ENCODE data around the gene BRAT1. TPM values are rescaled to one million over a fixed set of nuclear protein-coding genes. Genes with fewer than 3 reads are reported as not detected.
A peak's percentile ranks its signal among the peaks of the same experiment; 100 is the strongest.

Gene BRAT1
- total and polyA plus RNA-seq, 11 donors: 10.9 to 27.8 (median 14.9) TPM

DNA sequence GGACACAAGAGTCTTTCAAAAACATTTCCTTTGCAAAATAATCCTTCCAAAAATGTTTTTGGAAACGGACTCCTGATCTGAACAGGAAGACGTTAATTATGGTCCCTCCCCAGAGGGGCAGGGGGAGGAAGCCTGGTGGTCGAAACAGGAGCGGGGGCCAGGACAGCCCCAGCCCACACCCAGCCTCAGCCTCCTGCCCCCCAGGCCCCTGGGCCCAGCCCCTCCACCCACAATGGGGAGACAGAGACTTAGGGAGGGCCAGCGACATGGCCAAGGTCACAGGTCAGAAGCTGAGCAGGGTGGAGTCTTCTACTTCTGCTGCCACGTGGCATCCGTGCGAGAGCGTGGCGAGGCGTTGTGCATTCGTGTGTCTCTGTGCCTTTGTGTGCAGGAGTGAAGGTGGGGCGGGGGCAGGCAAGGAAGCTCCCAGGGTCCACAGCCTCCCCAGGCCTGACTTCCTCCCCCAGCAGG, 65.1 kb downstream of the BRAT1 start:
- 40 to 50% (median 42%) methylated on average over 13 of the region's 13 CpGs for WGBS, 4 donors
- H3K27ac ChIP-seq: peak overlapping the region; percentile 15 to 88 (median 70)
- no peaks in the 10 kb centered on the region for H3K36me3 ChIP-seq
- no peaks in the 10 kb centered on the region for H3K9me3 ChIP-seq
- no peak overlapping the region for H3K4me3 ChIP-seq
- H3K4me1 ChIP-seq: peaks cover 14 to 64% (median 54%) of the 10 kb centered on the region in 12 donors
- TF ChIP-seq, protein P1, sequence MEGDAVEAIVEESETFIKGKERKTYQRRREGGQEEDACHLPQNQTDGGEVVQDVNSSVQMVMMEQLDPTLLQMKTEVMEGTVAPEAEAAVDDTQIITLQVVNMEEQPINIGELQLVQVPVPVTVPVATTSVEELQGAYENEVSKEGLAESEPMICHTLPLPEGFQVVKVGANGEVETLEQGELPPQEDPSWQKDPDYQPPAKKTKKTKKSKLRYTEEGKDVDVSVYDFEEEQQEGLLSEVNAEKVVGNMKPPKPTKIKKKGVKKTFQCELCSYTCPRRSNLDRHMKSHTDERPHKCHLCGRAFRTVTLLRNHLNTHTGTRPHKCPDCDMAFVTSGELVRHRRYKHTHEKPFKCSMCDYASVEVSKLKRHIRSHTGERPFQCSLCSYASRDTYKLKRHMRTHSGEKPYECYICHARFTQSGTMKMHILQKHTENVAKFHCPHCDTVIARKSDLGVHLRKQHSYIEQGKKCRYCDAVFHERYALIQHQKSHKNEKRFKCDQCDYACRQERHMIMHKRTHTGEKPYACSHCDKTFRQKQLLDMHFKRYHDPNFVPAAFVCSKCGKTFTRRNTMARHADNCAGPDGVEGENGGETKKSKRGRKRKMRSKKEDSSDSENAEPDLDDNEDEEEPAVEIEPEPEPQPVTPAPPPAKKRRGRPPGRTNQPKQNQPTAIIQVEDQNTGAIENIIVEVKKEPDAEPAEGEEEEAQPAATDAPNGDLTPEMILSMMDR (IDR thresholded peaks at IDR 0.05): no peak
- no peak for TF ChIP-seq POLR2A (IDR thresholded peaks at IDR 0.05)
- intact Hi-C loops (cut with DNase I): no loop called here
- no peaks in the 10 kb centered on the region for H3K27me3 ChIP-seq
- DNase-seq: peak in 2 of 5 donors; percentile 31 to 64
- ATAC-seq: peak in 3 of 4 donors; percentile 12 to 29 (median 13)

DNA sequence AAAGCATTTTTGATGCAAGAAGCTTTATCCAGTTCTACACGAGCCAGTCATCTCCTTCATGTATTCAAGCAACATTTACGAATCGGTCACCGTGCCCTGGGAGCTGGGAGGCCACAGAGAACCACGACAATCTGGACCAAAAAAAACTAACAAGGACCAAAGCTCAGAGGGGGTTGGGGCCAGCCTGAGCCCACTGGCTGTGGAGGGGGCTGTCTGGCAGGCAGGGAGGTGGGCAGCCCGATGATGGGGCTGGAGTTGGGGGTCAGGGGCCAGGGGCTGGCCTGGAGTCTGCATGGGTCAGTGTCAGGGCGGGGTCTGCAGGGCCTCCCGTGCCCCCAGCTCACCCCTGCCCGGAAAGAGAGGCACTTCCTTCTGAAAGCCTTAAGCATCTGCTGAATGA, 66.6 kb downstream of the BRAT1 start:
- Histone ChIP-seq H3K4me1 (peaks cover 14 to 58% (median 47%) of the 10 kb centered on the region in 12 donors), H3K4me3 (no peak overlapping the region), H3K27me3 (no peaks in the 10 kb centered on the region), H3K27ac (peak overlapping the region in 11 of 12 donors; percentile 10 to 78 (median 62)), H3K36me3 (no peaks in the 10 kb centered on the region), H3K9me3 (no peaks in the 10 kb centered on the region)
- intact Hi-C loops (cut with DNase I): loop anchor here in 2 of 10 donors (5.0 to 10.0 kb wide), 2 partner anchors 34 to 66 kb away; partner anchors contain the start of genes BRAT1 (in 1 of the 2) and IQCE (in 1 of the 2)
- DNase-seq (peak in 1 of 5 donors; percentile 25), ATAC-seq (no peak)
- 25 to 40% (median 32%) methylated on average over 9 of the region's 9 CpGs for WGBS, 4 donors
- no peak for TF ChIP-seq POLR2A (IDR thresholded peaks at IDR 0.05)
- TF ChIP-seq, protein P1 (IDR thresholded peaks at IDR 0.05): no peak

DNA sequence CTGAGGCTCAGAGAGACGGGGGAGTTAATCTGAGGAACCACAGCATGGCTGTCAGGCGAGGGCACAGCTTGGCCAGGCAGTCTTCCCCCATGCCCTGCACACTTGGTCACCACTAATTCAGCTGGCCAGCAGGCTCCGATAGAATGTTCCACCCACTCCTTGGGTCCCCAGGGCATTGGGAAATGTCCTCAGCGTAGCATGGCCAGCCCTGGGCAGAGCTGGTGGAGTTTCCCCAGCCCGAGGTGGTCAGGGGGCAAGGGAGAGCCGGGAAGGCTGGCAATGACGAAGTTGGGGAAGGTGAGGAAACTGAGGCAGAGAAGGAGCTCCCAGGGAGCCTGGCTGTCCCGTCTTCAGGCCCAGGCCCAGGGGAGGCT, 67.1 kb downstream of the BRAT1 start:
- peaks cover 14 to 54% (median 43%) of the 10 kb centered on the region in 12 donors for H3K4me1 ChIP-seq
- no peaks in the 10 kb centered on the region for H3K27me3 ChIP-seq
- DNase-seq (peak in 2 of 5 donors; percentile 62 to 64), ATAC-seq (peak in 3 of 4 donors; percentile 11 to 65 (median 57))
- H3K27ac ChIP-seq: peak overlapping the region in 11 of 12 donors; percentile 10 to 78 (median 61)
- WGBS, 4 donors: 26 to 56% (median 41%) methylated on average over 6 to 8 of the region's 8 CpGs
- H3K36me3 ChIP-seq: no peaks in the 10 kb centered on the region
- TF ChIP-seq, protein P1 (IDR thresholded peaks at IDR 0.05): no peak
- no peak for TF ChIP-seq POLR2A (IDR thresholded peaks at IDR 0.05)
- intact Hi-C loops (cut with DNase I): loop anchor here in 2 of 10 donors (5.0 to 10.0 kb wide), 2 partner anchors 34 to 67 kb away; partner anchors contain the start of genes BRAT1 (in 1 of the 2) and IQCE (in 1 of the 2)
- H3K9me3 ChIP-seq: peaks cover 0 to 3% (median 1%) of the 10 kb centered on the region in 12 donors
- no peak overlapping the region for H3K4me3 ChIP-seq

Small RNAs within 50 kb of the gene (microRNA-seq; reads per million reads assigned to microRNA genes)
- 0 reads per million in 4 donors for gene MIR4648

Other genes with a start within 250 kb of the BRAT1 start
- 10 to 100 TPM in 7 of 9 donors, 1 to 10 TPM in 2; 5.4 to 44.6 (median 21.5) TPM for gene SNX8, start 241.1 kb downstream of the BRAT1 start, total RNA-seq
- 10 to 100 TPM; 16.7 to 19.4 TPM for gene SNX8, start 241.1 kb downstream of the BRAT1 start, polyA plus RNA-seq
- 10 to 100 TPM; 57.4 to 95.7 (median 72.4) TPM for gene EIF3B, start 200.7 kb downstream of the BRAT1 start, total RNA-seq
- gene EIF3B, start 200.7 kb downstream of the BRAT1 start, polyA plus RNA-seq: 100 to 1,000 TPM in 1 of 2 donors, 10 to 100 TPM in 1; 35.4 to 114 TPM
- 10 to 100 TPM; 12.7 to 20.7 (median 15.6) TPM for gene CHST12, start 151.9 kb downstream of the BRAT1 start, total RNA-seq
- gene CHST12, start 151.9 kb downstream of the BRAT1 start, polyA plus RNA-seq: 10 to 100 TPM; 12.5 to 14.7 TPM
- not detected for gene GRIFIN, start 79.1 kb downstream of the BRAT1 start, total RNA-seq
- gene GRIFIN, start 79.1 kb downstream of the BRAT1 start, polyA plus RNA-seq: not detected
- 10 to 100 TPM in 3 of 9 donors, 1 to 10 TPM in 6; 3.1 to 22.8 (median 7.7) TPM for gene LFNG, start 35.8 kb downstream of the BRAT1 start, total RNA-seq
- gene LFNG, start 35.8 kb downstream of the BRAT1 start, polyA plus RNA-seq: 1 to 10 TPM; 5.4 to 5.7 TPM
- gene IQCE, start 3.5 kb upstream of the BRAT1 start, total RNA-seq: 10 to 100 TPM in 5 of 9 donors, 1 to 10 TPM in 4; 8.0 to 14.1 (median 10.3) TPM
- 10 to 100 TPM in 1 of 2 donors, 1 to 10 TPM in 1; 5.0 to 10.8 TPM for gene IQCE, start 3.5 kb upstream of the BRAT1 start, polyA plus RNA-seq
- gene TTYH3, start 76.5 kb upstream of the BRAT1 start, total RNA-seq: 100 to 1,000 TPM in 1 of 9 donors, 10 to 100 TPM in 7, 1 to 10 TPM in 1; 8.5 to 104 (median 12.8) TPM
- 10 to 100 TPM in 1 of 2 donors, 1 to 10 TPM in 1; 5.7 to 14.8 TPM for gene TTYH3, start 76.5 kb upstream of the BRAT1 start, polyA plus RNA-seq
- gene AMZ1, start 132.7 kb upstream of the BRAT1 start, total RNA-seq: under 1 TPM in 3 of 9 donors, not detected in 6; 0.05 to 0.48 (median 0.10) TPM
- gene AMZ1, start 132.7 kb upstream of the BRAT1 start, polyA plus RNA-seq: under 1 TPM; 0.01 to 0.04 TPM